HL-60 (cell line): ENCODE results near the gene GALNT9.

Experiments
- DNase-seq, 2 experiments: peaks; one replicate each; pipeline ENCODE4 v3.0.0-alpha.2; 2010 to 2020; ENCODE audit warnings: low read depth in 1 of 2, low spot score in 1 of 2
- H3K27ac ChIP-seq: fragments of 250-450 bp; sonication (Bioruptor Pico); replicated peaks from 2 replicates; pipeline ENCODE4 v1.5.1; 2020; ENCODE audit warnings: mild to moderate bottlenecking, moderate library complexity
- H3K27me3 ChIP-seq: fragments of 250-450 bp; sonication (Bioruptor Pico); 2 replicates; pipeline ENCODE4 v1.5.1; 2021; ENCODE audit warnings: mild to moderate bottlenecking, moderate library complexity; ENCODE audit not compliant: insufficient read depth, poor library complexity, severe bottlenecking
- H3K4me3 ChIP-seq: replicated peaks from 2 replicates; pipeline ENCODE4 v1.5.1; 2011; ENCODE audit warnings: mild to moderate bottlenecking, control low read depth, low read length; ENCODE audit not compliant: insufficient read depth
- GABPA ChIP-seq: IDR thresholded peaks from 2 replicates; pipeline ENCODE4 v1.6.1; 2012; ENCODE audit warnings: low read depth
- POLR2AphosphoS5 ChIP-seq: IDR thresholded peaks from 2 replicates; pipeline ENCODE4 v1.6.1; 2012; ENCODE audit warnings: low read depth
- SPI1 ChIP-seq: IDR thresholded peaks from 2 replicates; pipeline ENCODE4 v1.6.1; 2012; ENCODE audit warnings: low read depth, mild to moderate bottlenecking, borderline replicate concordance
- TF ChIP-seq, protein P1 (sequence below): IDR thresholded peaks from one replicate; pipeline ENCODE4 v1.5.1; 2011; ENCODE audit warnings: low read length, control low read depth, inconsistent platforms; ENCODE audit not compliant: insufficient read depth
- TF ChIP-seq, protein P2 (sequence below): IDR thresholded peaks from 2 replicates; pipeline ENCODE4 v1.6.1; 2012; ENCODE audit warnings: low read depth; ENCODE audit not compliant: insufficient replicate concordance

GALNT9 gene

DNA sequence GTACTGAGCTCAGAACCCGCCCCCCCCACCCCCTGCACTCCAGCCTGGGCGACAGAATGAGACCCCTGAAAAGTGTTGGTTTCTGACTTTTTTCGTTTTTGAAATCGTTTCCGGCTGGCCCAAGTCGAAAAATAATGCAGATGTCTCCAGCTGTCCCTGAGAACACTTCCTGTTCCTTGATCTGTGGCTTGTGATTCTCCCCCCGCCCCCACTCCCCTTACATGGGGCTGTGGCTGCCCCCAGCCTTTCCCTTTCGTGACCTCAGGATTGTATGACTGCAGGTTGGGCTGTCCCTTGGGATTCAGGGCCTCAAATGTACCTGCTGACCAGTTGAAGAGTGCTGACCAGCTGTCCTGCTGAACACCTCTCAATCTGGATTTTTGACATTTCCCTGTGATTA lies 151.1 kb downstream of the GALNT9 start:
- Histone ChIP-seq H3K27me3 (no peaks in the 10 kb centered on the region), H3K27ac (peak overlapping the region; percentile 44), H3K4me3 (peak overlapping the region; percentile 7; the same call in 1 of the 2 replicates)
- TF ChIP-seq SPI1 (peak; percentile 81), POLR2AphosphoS5 (peak; percentile 60)
- TF ChIP-seq, protein P1, sequence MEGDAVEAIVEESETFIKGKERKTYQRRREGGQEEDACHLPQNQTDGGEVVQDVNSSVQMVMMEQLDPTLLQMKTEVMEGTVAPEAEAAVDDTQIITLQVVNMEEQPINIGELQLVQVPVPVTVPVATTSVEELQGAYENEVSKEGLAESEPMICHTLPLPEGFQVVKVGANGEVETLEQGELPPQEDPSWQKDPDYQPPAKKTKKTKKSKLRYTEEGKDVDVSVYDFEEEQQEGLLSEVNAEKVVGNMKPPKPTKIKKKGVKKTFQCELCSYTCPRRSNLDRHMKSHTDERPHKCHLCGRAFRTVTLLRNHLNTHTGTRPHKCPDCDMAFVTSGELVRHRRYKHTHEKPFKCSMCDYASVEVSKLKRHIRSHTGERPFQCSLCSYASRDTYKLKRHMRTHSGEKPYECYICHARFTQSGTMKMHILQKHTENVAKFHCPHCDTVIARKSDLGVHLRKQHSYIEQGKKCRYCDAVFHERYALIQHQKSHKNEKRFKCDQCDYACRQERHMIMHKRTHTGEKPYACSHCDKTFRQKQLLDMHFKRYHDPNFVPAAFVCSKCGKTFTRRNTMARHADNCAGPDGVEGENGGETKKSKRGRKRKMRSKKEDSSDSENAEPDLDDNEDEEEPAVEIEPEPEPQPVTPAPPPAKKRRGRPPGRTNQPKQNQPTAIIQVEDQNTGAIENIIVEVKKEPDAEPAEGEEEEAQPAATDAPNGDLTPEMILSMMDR = no peak
- TF ChIP-seq, protein P2, sequence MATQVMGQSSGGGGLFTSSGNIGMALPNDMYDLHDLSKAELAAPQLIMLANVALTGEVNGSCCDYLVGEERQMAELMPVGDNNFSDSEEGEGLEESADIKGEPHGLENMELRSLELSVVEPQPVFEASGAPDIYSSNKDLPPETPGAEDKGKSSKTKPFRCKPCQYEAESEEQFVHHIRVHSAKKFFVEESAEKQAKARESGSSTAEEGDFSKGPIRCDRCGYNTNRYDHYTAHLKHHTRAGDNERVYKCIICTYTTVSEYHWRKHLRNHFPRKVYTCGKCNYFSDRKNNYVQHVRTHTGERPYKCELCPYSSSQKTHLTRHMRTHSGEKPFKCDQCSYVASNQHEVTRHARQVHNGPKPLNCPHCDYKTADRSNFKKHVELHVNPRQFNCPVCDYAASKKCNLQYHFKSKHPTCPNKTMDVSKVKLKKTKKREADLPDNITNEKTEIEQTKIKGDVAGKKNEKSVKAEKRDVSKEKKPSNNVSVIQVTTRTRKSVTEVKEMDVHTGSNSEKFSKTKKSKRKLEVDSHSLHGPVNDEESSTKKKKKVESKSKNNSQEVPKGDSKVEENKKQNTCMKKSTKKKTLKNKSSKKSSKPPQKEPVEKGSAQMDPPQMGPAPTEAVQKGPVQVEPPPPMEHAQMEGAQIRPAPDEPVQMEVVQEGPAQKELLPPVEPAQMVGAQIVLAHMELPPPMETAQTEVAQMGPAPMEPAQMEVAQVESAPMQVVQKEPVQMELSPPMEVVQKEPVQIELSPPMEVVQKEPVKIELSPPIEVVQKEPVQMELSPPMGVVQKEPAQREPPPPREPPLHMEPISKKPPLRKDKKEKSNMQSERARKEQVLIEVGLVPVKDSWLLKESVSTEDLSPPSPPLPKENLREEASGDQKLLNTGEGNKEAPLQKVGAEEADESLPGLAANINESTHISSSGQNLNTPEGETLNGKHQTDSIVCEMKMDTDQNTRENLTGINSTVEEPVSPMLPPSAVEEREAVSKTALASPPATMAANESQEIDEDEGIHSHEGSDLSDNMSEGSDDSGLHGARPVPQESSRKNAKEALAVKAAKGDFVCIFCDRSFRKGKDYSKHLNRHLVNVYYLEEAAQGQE = peak; percentile 23
- peak; percentile 35 to 60 for DNase-seq

DNA sequence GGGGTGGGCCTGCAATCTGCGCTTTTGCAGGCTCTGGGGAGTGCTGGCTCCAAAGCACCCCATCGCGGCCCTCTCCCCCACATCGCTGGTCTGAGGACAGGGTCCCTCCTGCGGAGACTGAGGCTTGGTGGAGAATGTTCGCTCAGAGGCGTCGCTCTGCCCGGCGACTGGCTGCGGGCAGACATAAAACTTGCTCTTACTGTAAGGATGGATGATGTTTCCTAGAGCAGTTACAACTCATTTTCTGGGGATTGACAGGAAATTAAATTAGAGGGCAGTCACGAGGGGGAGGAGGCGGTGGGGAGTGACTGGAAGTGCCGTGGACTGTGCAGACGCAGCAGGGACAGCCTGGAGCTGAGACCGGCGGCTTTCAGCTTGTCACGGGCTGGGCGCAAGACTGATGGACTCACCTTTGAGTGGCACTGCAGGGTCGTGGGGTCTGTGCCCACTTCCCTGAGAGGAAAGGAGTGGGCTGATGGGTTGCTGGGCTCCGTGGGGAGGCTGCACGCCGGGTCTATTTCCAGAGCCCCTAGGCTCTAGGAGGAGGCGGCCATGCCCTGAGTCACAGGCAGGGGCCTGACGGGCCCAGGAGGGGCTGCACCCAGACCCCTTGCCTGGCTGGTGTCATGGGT lies 152.4 kb downstream of the GALNT9 start:
- DNase-seq = no peak
- no peak for TF ChIP-seq SPI1
- no peak for TF ChIP-seq GABPA
- TF ChIP-seq, protein P2 = no peak
- H3K27ac ChIP-seq = no peak overlapping the region
- no peaks in the 10 kb centered on the region for H3K27me3 ChIP-seq
- no peak overlapping the region for H3K4me3 ChIP-seq

DNA sequence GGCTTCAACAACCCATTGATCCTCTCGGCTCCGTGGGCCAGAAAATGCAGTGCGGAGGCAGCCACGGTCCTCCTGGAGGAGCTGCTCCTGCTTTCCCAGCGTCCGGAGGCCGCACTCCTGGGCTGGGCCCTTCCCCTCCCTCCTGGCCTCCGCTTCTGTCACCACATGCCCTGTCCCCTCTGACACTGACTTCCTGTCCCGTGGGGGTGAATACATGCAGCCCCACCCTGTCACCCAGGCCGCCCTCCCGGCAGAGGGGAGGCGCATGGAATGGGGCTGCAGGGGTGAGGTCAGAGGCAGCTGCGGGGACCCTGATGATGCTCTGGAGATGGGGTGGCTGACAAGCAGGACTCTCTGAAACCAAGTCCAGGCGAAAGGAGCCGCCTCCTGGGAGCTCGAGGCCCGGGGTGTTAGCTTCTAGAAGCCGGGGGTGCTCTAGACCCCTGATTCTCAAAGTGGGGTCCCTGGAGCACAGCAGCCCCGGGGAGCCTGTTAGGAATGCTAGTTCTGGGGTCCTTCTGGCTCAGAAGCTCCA lies 152.9 kb downstream of the GALNT9 start:
- no peaks in the 10 kb centered on the region for H3K27me3 ChIP-seq
- H3K4me3 ChIP-seq = no peak overlapping the region
- DNase-seq = no peak
- TF ChIP-seq, protein P2 = no peak
- TF ChIP-seq GABPA (no peak), POLR2AphosphoS5 (no peak), SPI1 (no peak)
- TF ChIP-seq, protein P1 = no peak
- H3K27ac ChIP-seq = no peak overlapping the region
